Stomach (tissue), 9 donors: ENCODE results near the gene GUK1. TPM values are rescaled to one million over a fixed set of nuclear protein-coding genes. Genes with fewer than 3 reads are reported as not detected.

Experiments used
- DNase-seq, 2 donors: peaks; one replicate each; pipeline versions ENCODE4 v3.0.0 to v3.0.0-alpha.2; 2013 to 2019
- H3K27ac ChIP-seq, 5 donors: fragments of 200-600 bp in 4 of 5; sonication (generic) in 4 of 5; one replicate each; pipeline ENCODE4 v1.5.1; 2013 to 2019; ENCODE audit warnings: mild to moderate bottlenecking in 1 of 5, moderate library complexity in 1 of 5
- H3K27me3 ChIP-seq, 3 donors: fragments of 200-600 bp; sonication (generic); one replicate each; pipeline ENCODE4 v1.5.1; 2017 to 2019; ENCODE audit warnings: mixed run types in 1 of 3
- H3K36me3 ChIP-seq, 4 donors: fragments of 200-600 bp; sonication (generic); 1 replicate in 3 of 4; 2 replicates in 1 of 4; pipeline ENCODE4 v1.5.1; 2016 to 2019
- H3K4me1 ChIP-seq, 4 donors: fragments of 200-600 bp; sonication (generic); one replicate each; pipeline ENCODE4 v1.5.1; 2016 to 2019
- H3K4me3 ChIP-seq, 4 donors: fragments of 200-600 bp; sonication (generic) in 3 of 4; one replicate each; pipeline ENCODE4 v1.5.1; 2016 to 2019; ENCODE audit warnings: mild to moderate bottlenecking in 1 of 4
- H3K9me3 ChIP-seq, 4 donors: fragments of 200-600 bp; sonication (generic); one replicate each; pipeline ENCODE4 v1.5.1; 2016 to 2019
- EP300 ChIP-seq: sonication (generic); formaldehyde crosslinking; IDR thresholded peaks from one replicate; pipeline ENCODE4 v1.6.1; 2017; ENCODE audit warnings: antibody characterized with exemption
- POLR2A ChIP-seq, 4 donors: fragments of 450-650 bp; IDR thresholded peaks; one replicate each; pipeline ENCODE4 v1.6.1; 2016; ENCODE audit warnings: antibody characterized with exemption in 4 of 4, control low read depth in 2 of 4, mild to moderate bottlenecking in 1 of 4, moderate library complexity in 1 of 4
- POLR2AphosphoS5 ChIP-seq, 3 donors: sonication (generic); formaldehyde crosslinking; IDR thresholded peaks; one replicate each; pipeline ENCODE4 v1.6.1; 2016; ENCODE audit warnings: antibody characterized with exemption in 3 of 3
- WGBS, 5 donors: extraction: QIAGEN DNeasy Blood & Tissue Kit in 3 of 5; methylation state at CpG; one replicate each; pipeline versions ENCODE4 v1.1.5 to v1.1.7; 2013 to 2018; 5-methylcytosine and 5-hydroxymethylcytosine counted together
- intact Hi-C: fragments of 100-400 bp; cut with DNase I; formaldehyde crosslinking; loops from one replicate; pipeline ENCODE4 v1.15.1; 2023; ENCODE audit warnings: low total_unique reads
- polyA plus RNA-seq, 3 donors: library from polyadenylated mRNA; stranded (reverse); fragments of 200-250 nt; gene quantifications; one replicate each; pipeline ENCODE4 v1.2.3, GENCODE V29; 2013
- total RNA-seq, 5 donors: library from RNA; depleted of rRNA; stranded (reverse); fragments of >200 nt; gene quantifications; one replicate each; pipeline versions ENCODE4 v1.1.0 to v1.2.3, GENCODE V29; 2014 to 2016
- TF ChIP-seq, protein P1 (sequence below), 7 experiments: fragments of 450-650 bp in 4 of 7; fragments of 200-600 bp in 3 of 7; sonication (generic) in 3 of 7; IDR thresholded peaks; one replicate each; pipeline ENCODE4 v1.5.1; 2016 to 2019; ENCODE audit warnings: antibody characterized with exemption in 7 of 7, control low read depth in 2 of 7, mild to moderate bottlenecking in 1 of 7
- donor health status: healthy with polysubstance abuse.
- donor health status: Bipolar disorder and iron deficiency.
- donor health status: healthy.

GUK1 gene
- total and polyA plus RNA-seq, 8 donors, result 179 to 613 (median 282) TPM

DNA sequence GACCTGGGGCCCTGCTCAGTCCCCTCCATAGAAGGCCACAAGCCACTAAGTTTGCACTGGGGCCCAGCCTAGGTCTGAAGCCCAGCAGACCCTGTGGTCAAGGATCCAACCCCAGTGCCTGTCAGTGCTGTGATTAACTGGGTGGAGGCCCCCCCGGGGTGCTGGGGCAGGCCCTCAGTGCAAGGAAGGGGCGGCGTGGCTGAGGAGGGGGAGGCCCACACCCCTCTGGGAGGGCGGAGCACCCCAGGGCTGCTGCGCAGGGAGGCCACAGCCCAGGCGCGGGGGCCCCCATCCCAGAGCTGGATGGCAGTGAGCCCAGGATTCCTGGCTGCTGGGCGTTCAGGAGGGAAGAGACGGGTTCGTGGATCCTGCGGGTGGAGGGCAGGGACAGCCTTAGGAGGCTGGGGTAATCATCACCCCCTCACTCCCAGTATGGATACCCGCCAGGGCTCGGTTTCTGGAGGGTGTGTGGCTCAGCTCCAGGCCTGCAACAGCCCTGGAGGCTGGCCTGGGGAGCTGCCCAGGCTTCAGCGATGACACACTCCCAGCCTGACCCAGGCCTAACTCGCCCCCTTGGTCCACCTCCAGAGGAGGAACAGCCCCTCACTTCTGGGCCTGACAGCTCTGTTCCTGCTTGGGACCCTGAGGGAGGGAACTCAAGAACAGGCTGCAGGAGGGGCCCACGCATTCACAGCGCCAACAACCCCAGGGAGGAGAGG, 10.5 kb downstream of the GUK1 start:
- H3K27ac ChIP-seq, result peak overlapping the region; percentile 47 to 93 (median 86)
- intact Hi-C loops, result no loop called here
- H3K9me3 ChIP-seq, result no peaks in the 10 kb centered on the region
- H3K36me3 ChIP-seq, result peaks cover 29 to 42% (median 38%) of the 10 kb centered on the region in 4 donors
- TF ChIP-seq POLR2AphosphoS5 (IDR thresholded peaks at IDR 0.05), result no peak
- no peak for TF ChIP-seq EP300
- no peak for TF ChIP-seq POLR2A (IDR thresholded peaks at IDR 0.05)
- TF ChIP-seq, protein P1, sequence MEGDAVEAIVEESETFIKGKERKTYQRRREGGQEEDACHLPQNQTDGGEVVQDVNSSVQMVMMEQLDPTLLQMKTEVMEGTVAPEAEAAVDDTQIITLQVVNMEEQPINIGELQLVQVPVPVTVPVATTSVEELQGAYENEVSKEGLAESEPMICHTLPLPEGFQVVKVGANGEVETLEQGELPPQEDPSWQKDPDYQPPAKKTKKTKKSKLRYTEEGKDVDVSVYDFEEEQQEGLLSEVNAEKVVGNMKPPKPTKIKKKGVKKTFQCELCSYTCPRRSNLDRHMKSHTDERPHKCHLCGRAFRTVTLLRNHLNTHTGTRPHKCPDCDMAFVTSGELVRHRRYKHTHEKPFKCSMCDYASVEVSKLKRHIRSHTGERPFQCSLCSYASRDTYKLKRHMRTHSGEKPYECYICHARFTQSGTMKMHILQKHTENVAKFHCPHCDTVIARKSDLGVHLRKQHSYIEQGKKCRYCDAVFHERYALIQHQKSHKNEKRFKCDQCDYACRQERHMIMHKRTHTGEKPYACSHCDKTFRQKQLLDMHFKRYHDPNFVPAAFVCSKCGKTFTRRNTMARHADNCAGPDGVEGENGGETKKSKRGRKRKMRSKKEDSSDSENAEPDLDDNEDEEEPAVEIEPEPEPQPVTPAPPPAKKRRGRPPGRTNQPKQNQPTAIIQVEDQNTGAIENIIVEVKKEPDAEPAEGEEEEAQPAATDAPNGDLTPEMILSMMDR (IDR thresholded peaks at IDR 0.05), result no peak
- peaks cover 34 to 72% (median 47%) of the 10 kb centered on the region in 4 donors for H3K4me1 ChIP-seq
- H3K4me3 ChIP-seq, result peak overlapping the region; percentile 31 to 38 (median 34)
- DNase-seq, result peak in 1 of 2 donors; percentile 93
- no peaks in the 10 kb centered on the region for H3K27me3 ChIP-seq
- 0 to 58% (median 31%) methylated on average over 2 to 17 of the region's 17 CpGs for WGBS, 5 donors

DNA sequence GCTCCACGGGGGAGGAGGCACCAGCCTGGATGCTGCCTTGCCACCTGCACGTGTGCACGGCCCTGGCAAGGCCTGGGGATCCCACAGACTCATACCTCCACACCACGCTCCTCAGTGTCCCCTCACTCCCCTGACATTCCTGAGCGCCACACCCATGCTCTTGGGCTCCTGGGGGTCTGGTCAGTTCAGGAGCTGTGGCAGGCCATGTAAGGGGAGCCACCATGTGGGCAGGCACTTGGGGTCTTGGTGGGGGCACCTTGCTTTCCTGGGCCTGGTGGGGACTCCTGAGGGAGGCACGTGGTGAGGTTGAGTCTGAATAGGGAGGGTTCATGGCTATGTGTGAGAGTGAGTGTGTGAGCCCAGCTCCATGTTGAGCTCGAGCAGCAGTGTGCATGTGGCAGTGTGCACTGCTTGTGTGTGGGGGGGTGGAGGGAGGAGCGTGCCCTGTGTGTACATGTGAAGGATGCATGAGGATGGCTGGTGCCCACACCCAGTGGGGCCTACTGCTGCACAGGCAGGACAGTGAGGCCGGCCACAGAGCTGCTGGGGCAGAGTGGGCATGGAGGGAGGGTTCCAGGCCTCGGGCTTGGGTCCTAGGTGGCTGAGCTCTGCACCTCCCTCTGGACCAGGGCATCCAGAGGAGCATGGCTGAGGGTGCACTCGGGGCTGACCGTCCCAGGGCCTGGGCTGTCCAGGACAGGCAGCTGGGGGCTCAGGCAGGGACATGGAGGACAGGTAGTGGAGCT, 11.3 kb downstream of the GUK1 start:
- no peak for TF ChIP-seq POLR2A (IDR thresholded peaks at IDR 0.05)
- TF ChIP-seq POLR2AphosphoS5 (IDR thresholded peaks at IDR 0.05), result no peak
- TF ChIP-seq EP300, result no peak
- TF ChIP-seq, protein P1 (IDR thresholded peaks at IDR 0.05), result no peak
- H3K27me3 ChIP-seq, result no peaks in the 10 kb centered on the region
- DNase-seq, result peak in 1 of 2 donors; percentile 49
- peaks cover 25 to 35% (median 31%) of the 10 kb centered on the region in 4 donors for H3K36me3 ChIP-seq
- 55 to 69% (median 59%) methylated on average over 9 to 12 of the region's 12 CpGs for WGBS, 5 donors
- intact Hi-C loops, result no loop called here
- H3K27ac ChIP-seq, result peak overlapping the region; percentile 47 to 93 (median 86)
- H3K4me3 ChIP-seq, result peak overlapping the region in 3 of 4 donors; percentile 33 to 38 (median 36)
- peaks cover 34 to 68% (median 47%) of the 10 kb centered on the region in 4 donors for H3K4me1 ChIP-seq
- no peaks in the 10 kb centered on the region for H3K9me3 ChIP-seq

DNA sequence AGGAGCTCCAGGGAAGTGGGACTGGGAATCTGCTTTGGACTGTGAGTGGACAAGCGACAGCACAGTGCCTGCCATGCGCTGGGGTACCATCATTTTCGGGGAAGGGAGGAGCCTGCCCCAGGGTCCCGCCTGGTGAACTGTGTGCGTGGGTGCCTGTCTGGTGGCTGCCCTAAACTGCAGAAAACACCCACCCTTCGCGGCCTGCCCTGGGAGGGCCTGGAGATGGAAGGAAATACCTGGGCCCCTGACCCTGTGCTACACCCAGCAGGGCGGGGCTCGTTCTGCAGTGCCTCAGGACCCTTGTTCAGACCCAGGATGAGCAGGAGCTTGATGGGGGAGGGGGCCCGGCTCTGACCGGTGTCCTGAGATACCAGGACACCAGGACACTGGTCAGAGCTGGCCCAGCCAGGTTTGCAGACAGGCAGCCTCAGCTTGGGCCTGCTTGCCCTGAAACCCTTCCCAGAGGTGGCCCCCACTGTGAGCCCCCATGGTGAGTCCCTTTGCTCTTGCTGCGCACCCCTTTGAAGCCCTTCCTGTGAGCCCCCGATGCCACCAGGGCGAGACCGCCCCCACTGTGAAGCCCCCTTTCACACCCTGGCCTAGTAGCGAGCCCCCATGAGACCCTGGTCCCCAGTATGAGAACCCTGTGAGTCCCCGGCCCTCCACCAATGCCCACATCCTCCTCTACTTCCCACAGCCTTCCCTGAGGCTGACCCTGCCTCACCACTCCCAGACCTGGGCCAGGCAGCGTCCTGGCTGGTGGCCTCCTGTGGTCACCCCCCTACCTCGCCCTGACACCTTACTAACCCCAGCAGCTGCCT, 12.2 kb downstream of the GUK1 start:
- Histone ChIP-seq H3K9me3 (no peaks in the 10 kb centered on the region), H3K36me3 (peaks cover 16 to 25% (median 21%) of the 10 kb centered on the region in 4 donors), H3K27ac (peak overlapping the region in 2 of 5 donors; percentile 86 to 93), H3K27me3 (peaks cover 0 to 4% (median 0%) of the 10 kb centered on the region in 3 donors), H3K4me3 (no peak overlapping the region), H3K4me1 (peaks cover 34 to 59% (median 47%) of the 10 kb centered on the region in 4 donors)
- DNase-seq, result peak in 1 of 2 donors; percentile 11
- WGBS, 5 donors, result 82 to 94% (median 85%) methylated on average over 15 to 19 of the region's 19 CpGs
- intact Hi-C loops, result no loop called here
- no peak for TF ChIP-seq POLR2A (IDR thresholded peaks at IDR 0.05)
- TF ChIP-seq EP300, result no peak
- TF ChIP-seq POLR2AphosphoS5 (IDR thresholded peaks at IDR 0.05), result no peak
- TF ChIP-seq, protein P1 (IDR thresholded peaks at IDR 0.05), result no peak

DNA sequence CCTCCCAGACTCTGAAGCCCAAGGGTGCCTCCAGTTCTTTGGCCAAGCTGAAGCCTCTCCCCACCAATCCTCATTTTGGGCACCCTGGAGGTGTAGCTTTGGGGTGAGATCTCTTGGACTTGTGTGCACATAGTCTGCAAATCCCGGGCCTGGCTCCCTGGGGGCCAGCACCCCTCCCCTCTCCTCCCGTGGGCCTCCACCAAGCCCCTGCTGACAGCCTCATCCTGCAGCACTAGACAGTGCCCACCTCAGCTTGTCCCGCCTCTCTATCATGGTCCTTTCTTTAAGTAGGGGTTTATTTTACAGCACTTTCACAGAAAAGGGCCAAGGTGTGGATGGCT, 12.8 kb downstream of the GUK1 start:
- 62 to 87% (median 78%) methylated on average over 3 of the region's 3 CpGs for WGBS, 5 donors
- Histone ChIP-seq H3K36me3 (peaks cover 10 to 19% (median 15%) of the 10 kb centered on the region in 4 donors), H3K27ac (peak overlapping the region in 1 of 5 donors; percentile 93)

More for the DNA sequence above, 12.8 kb downstream of the GUK1 start:
- peaks cover 0 to 4% (median 0%) of the 10 kb centered on the region in 3 donors for H3K27me3 ChIP-seq
- no peak overlapping the region for H3K4me3 ChIP-seq
- TF ChIP-seq, protein P1 (IDR thresholded peaks at IDR 0.05), result no peak
- no peak for TF ChIP-seq POLR2AphosphoS5 (IDR thresholded peaks at IDR 0.05)
- no peak for TF ChIP-seq EP300
- TF ChIP-seq POLR2A (IDR thresholded peaks at IDR 0.05), result no peak
- intact Hi-C loops, result no loop called here
- no peaks in the 10 kb centered on the region for H3K9me3 ChIP-seq
- no peak for DNase-seq
- peaks cover 34 to 53% (median 43%) of the 10 kb centered on the region in 4 donors for H3K4me1 ChIP-seq
